ENCODE measurements around the gene IFNAR1. TPM values are rescaled to one million over a fixed set of nuclear protein-coding genes. Genes with fewer than 3 reads are reported as not detected.

The IFNAR1 gene
- total and polyA plus RNA-seq, 9 of the 15 experiments (the other 6 are each of a cell fraction or from before 2014, with no cell fraction given), result 8.6 to 31.8 (median 14.8) TPM

DNA sequence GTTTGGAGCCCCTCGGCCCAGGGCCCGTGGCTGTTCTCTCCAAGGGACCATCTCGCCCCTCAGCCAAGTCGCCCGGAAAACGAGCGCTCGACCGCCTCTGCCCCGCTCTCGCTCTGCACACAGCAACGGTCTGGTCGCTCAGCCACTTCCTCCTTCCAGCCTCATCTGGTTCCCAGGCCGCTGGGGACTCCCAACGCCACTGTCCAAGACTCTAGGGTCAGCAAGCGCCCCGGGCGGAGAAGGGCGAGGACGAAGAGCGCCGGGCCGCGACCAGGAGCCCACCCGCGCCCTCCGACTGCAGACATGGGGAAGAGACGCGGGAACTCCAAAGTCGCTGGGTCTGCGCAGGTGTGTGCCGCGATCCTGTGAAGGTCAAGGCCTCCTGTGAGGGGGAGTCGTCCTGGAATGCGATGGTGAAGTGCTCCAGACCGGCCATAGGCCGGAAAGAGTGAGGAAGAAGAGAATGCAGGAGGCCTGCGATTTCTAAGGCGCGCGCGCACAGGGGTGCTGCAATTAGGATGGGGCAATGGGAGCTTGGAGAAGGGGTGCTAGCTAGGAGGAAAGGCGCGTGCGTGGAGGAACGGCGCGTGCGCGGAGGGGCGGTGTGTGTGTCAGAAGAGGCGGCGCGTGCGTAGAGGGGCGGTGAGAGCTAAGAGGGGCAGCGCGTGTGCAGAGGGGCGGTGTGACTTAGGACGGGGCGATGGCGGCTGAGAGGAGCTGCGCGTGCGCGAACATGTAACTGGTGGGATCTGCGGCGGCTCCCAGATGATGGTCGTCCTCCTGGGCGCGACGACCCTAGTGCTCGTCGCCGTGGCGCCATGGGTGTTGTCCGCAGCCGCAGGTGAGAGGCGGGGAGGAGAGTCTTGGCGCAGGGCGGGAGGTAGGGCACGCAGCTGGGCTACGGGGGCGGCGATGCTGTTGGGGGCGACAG lies at the start of gene IFNAR1 (continued):
- TF ChIP-seq, protein P1, sequence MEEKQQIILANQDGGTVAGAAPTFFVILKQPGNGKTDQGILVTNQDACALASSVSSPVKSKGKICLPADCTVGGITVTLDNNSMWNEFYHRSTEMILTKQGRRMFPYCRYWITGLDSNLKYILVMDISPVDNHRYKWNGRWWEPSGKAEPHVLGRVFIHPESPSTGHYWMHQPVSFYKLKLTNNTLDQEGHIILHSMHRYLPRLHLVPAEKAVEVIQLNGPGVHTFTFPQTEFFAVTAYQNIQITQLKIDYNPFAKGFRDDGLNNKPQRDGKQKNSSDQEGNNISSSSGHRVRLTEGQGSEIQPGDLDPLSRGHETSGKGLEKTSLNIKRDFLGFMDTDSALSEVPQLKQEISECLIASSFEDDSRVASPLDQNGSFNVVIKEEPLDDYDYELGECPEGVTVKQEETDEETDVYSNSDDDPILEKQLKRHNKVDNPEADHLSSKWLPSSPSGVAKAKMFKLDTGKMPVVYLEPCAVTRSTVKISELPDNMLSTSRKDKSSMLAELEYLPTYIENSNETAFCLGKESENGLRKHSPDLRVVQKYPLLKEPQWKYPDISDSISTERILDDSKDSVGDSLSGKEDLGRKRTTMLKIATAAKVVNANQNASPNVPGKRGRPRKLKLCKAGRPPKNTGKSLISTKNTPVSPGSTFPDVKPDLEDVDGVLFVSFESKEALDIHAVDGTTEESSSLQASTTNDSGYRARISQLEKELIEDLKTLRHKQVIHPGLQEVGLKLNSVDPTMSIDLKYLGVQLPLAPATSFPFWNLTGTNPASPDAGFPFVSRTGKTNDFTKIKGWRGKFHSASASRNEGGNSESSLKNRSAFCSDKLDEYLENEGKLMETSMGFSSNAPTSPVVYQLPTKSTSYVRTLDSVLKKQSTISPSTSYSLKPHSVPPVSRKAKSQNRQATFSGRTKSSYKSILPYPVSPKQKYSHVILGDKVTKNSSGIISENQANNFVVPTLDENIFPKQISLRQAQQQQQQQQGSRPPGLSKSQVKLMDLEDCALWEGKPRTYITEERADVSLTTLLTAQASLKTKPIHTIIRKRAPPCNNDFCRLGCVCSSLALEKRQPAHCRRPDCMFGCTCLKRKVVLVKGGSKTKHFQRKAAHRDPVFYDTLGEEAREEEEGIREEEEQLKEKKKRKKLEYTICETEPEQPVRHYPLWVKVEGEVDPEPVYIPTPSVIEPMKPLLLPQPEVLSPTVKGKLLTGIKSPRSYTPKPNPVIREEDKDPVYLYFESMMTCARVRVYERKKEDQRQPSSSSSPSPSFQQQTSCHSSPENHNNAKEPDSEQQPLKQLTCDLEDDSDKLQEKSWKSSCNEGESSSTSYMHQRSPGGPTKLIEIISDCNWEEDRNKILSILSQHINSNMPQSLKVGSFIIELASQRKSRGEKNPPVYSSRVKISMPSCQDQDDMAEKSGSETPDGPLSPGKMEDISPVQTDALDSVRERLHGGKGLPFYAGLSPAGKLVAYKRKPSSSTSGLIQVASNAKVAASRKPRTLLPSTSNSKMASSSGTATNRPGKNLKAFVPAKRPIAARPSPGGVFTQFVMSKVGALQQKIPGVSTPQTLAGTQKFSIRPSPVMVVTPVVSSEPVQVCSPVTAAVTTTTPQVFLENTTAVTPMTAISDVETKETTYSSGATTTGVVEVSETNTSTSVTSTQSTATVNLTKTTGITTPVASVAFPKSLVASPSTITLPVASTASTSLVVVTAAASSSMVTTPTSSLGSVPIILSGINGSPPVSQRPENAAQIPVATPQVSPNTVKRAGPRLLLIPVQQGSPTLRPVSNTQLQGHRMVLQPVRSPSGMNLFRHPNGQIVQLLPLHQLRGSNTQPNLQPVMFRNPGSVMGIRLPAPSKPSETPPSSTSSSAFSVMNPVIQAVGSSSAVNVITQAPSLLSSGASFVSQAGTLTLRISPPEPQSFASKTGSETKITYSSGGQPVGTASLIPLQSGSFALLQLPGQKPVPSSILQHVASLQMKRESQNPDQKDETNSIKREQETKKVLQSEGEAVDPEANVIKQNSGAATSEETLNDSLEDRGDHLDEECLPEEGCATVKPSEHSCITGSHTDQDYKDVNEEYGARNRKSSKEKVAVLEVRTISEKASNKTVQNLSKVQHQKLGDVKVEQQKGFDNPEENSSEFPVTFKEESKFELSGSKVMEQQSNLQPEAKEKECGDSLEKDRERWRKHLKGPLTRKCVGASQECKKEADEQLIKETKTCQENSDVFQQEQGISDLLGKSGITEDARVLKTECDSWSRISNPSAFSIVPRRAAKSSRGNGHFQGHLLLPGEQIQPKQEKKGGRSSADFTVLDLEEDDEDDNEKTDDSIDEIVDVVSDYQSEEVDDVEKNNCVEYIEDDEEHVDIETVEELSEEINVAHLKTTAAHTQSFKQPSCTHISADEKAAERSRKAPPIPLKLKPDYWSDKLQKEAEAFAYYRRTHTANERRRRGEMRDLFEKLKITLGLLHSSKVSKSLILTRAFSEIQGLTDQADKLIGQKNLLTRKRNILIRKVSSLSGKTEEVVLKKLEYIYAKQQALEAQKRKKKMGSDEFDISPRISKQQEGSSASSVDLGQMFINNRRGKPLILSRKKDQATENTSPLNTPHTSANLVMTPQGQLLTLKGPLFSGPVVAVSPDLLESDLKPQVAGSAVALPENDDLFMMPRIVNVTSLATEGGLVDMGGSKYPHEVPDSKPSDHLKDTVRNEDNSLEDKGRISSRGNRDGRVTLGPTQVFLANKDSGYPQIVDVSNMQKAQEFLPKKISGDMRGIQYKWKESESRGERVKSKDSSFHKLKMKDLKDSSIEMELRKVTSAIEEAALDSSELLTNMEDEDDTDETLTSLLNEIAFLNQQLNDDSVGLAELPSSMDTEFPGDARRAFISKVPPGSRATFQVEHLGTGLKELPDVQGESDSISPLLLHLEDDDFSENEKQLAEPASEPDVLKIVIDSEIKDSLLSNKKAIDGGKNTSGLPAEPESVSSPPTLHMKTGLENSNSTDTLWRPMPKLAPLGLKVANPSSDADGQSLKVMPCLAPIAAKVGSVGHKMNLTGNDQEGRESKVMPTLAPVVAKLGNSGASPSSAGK (IDR thresholded peaks at IDR 0.05), result peak; percentile 91
- TF ChIP-seq HINFP (tag; conservative IDR thresholded peaks at IDR 0.05; ENCODE audit: low read depth), result no peak
- TF ChIP-seq, protein P2, sequence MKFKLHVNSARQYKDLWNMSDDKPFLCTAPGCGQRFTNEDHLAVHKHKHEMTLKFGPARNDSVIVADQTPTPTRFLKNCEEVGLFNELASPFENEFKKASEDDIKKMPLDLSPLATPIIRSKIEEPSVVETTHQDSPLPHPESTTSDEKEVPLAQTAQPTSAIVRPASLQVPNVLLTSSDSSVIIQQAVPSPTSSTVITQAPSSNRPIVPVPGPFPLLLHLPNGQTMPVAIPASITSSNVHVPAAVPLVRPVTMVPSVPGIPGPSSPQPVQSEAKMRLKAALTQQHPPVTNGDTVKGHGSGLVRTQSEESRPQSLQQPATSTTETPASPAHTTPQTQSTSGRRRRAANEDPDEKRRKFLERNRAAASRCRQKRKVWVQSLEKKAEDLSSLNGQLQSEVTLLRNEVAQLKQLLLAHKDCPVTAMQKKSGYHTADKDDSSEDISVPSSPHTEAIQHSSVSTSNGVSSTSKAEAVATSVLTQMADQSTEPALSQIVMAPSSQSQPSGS (CRISPR knock-in tag; IDR thresholded peaks at IDR 0.05), result no peak
- TF ChIP-seq ZBTB11 (CRISPR knock-in tag; IDR thresholded peaks at IDR 0.05), result peak in 2 of 3 experiments; percentile 24 to 75; a peak in 2 of 6 replicates
- no peak for TF ChIP-seq TFAM (CRISPR knock-in tag; conservative IDR thresholded peaks at IDR 0.05)
- no peak for TF ChIP-seq PTRF (tag; IDR thresholded peaks at IDR 0.05)
